ENCODE measurements around the gene ZSWIM3.
"Not testable (repeated sequence)": the region's sequence is repeated elsewhere in the genome, so short reads cannot be mapped to it uniquely, and the experiment has no call there.

Gene ZSWIM3

DNA sequence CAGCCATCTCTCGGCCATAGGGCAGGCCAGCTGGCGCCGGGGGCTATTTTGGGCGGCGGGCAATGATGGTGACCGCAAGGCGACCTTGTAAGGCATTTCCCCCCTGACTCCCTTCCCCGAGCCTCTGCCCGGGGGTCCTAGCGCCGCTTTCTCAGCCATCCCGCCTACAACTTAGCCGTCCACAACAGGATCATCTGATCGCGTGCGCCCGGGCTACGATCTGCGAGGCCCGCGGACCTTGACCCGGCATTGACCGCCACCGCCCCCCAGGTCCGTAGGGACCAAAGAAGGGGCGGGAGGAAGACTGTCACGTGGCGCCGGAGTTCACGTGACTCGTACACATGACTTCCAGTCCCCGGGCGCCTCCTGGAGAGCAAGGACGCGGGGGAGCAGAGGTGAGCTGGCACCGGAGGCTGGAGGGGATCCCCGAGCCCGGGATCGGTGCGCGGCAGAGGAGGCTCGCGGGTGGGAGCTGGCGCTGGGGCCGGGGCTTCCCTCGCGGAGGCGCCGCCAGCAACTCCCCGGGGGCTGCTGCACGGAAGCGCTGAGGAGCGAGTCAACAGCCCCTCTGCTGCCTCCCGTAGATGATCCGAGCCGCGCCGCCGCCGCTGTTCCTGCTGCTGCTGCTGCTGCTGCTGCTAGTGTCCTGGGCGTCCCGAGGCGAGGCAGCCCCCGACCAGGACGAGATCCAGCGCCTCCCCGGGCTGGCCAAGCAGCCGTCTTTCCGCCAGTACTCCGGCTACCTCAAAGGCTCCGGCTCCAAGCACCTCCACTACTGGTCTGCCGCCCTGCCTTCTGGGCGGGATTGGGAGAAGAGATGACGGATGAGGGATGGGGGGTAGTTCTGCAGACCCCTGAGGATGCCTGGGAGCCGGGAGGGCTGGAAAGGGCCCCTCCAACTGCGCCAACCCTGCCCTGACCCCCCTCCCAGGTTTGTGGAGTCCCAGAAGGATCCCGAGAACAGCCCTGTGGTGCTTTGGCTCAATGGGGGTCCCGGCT, 33.9 kb downstream of the ZSWIM3 start, which contains the start of the genes CTSA and NEURL2:
Gene CTSA (plus strand): TSS at position 351 of the 999 bp plus-strand sequence. CDS start 234 bp downstream, at position 585.
Gene NEURL2 (minus strand): TSS at position 224 of the 999 bp plus-strand sequence. CDS start 217 bp downstream, at position 7.
- peak; percentile 86 for DNase-seq

GRCh38 chr20:45892049-45892825, 34.8 kb downstream of the ZSWIM3 start:
- DNase-seq, result no peak

- DNase-seq, result no peak
Measured at GRCh38 chr20:45892828-45893500, 35.5 kb downstream of the ZSWIM3 start.

DNA sequence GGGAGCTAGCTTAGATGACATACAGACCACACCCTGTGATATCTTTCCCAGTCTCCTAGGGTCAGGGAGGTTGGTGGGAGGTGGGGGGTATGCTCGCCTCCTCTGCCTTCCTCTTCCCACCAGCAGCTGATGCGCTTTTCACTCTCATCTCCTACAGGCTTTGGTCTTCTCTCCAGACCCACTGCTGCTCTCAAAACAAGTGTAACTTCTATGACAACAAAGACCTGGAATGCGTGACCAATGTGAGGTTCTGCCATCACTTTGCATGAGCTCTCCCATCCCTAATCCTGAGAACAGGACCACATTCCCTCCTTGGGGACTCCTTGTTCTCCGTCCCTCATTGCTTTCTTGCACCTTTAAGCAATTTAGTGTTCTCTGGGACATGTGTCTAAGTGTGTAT, 36.4 kb downstream of the ZSWIM3 start:
- no peak for DNase-seq

GRCh38 chr20:45894797-45895196, 37.4 kb downstream of the ZSWIM3 start:
- no peak for DNase-seq

DNA sequence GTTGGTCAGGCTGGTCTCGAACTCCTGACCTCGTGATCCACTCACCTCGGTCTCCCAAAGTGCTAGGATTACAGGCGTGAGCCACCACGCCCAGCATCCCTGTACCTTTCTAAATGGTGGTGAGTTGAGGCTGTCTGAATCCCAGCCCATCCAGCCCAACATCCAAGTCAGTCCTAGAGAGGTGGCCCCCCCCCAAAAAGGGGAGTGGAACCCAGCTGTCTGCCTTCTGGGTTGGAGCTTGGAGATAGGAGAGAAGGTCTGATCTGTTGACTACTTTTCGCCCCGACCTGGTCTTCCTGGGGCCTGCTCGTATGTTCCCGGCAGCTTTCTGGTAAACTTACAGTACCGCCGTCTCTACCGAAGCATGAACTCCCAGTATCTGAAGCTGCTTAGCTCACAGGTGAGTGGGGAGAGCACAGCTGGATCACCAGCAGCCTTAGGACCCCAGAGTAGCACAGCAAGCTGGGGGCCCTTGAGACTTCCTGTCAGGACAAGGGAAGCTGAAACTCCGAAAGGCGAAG, 39.3 kb downstream of the ZSWIM3 start:
- no peak for DNase-seq

DNA sequence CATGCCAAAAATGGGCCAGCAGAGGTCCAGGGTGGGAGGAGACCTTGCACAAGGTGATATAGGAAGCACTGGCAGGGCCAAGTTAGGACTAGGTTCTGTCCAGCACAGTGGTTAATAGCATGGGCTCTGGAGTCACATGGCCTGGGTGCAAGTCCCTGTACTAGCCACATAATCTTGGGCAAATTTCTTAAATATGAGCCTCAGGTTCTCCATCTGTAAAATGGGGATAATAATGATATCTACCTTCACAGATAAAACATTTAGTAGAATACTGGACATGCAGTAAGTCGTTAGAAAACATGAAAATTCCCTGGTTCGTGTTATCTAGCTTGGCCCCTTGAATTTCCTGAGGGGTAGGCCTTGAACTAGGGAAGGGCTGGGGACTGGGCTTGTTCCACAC, 39.9 kb downstream of the ZSWIM3 start:
- DNase-seq, result no peak

GRCh38 chr20:45897692-45898091, 40.3 kb downstream of the ZSWIM3 start:
- no peak for DNase-seq

GRCh38 chr20:45898285-45898684, 40.9 kb downstream of the ZSWIM3 start:
- DNase-seq, result no peak

GRCh38 chr20:45899046-45899835, 41.8 kb downstream of the ZSWIM3 start:
- DNase-seq, result no peak

DNA sequence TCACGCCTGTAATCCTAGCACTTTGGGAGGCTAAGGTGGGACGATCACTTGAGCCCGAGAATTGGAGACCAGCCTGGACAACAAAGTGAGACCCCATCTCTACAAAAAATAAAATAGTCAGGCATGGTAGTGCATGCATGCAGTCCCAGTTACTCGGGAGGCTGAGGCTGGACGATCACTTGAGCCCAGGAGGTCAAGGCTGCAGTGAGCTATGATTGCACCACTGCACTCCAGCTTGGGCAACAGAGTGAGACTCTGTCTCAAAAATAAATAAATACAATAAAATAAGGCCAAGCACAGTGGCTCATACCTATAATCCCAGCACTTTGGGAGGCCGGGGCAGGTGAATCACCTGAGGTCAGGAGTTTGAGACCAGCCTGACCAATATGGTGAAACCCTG, 43.9 kb downstream of the ZSWIM3 start:
- DNase-seq, result not testable (repeated sequence)

DNA sequence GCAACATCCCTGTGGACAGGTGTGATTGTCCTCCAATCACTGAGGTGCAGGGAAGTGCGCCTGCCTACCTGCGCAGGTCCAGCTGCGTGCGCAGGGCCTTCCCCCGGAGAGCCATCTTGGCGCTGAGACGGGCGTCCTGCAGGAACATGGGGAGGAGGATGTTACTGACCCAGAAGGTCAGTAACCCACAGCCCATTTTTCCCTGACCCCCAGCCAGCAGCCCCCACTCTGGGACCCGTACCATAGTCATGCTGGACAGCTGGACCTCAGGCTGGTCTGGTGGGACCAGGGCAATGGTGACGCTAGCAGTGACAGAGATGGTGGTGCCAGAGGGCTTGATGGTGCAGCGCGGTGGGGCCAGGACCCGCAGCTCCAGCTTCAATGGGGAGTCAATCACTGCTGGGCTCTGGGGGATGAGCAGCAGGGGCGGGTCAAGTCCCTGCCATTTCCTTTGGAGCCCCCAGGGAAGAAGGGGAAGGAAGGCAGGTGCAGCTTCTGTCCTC, 44.8 kb downstream of the ZSWIM3 start:
- DNase-seq, result no peak

- no peak for DNase-seq
Measured at GRCh38 chr20:45904583-45905504, 47.4 kb downstream of the ZSWIM3 start.

GRCh38 chr20:45905505-45906079, 48.2 kb downstream of the ZSWIM3 start:
- no peak for DNase-seq

DNA sequence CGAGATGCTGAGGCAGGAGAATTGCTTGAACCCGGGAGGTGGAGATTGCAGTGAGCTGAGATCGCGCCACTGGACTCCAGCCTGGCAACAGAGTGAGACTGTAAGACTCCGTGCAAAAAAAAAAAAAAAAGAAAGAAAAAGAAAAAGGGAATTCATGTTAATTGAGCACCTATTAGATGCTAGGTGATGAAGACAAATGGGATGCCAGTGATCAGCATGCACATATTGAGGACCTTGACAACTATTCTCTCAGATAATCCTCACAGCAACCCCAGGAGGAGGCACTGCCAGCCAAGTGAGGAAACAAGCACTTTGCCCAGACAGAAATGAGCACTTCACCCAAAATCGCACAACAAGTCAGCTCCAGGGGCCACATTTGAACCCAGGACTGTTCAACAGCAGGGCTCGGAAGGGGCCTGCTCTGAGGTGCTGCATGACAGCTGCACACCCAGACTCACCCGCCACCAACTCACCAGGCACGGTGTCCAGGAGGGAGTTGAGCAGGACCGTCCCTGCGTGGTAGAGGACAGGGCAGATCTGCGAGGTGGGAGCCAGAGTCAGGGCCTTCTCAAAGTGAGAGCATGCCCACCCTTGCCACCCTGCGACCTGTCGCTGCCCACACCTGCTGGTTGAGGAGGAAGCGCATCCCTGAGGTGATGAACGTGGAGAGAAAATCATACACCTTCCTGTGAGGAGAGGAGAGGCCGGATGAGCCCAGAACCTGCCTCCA, 50.0 kb downstream of the ZSWIM3 start:
- no peak for DNase-seq

GRCh38 chr20:45908084-45908483, 50.7 kb downstream of the ZSWIM3 start:
- no peak for DNase-seq

- DNase-seq, result no peak
Measured at GRCh38 chr20:45909336-45909808, 52.0 kb downstream of the ZSWIM3 start.

DNA sequence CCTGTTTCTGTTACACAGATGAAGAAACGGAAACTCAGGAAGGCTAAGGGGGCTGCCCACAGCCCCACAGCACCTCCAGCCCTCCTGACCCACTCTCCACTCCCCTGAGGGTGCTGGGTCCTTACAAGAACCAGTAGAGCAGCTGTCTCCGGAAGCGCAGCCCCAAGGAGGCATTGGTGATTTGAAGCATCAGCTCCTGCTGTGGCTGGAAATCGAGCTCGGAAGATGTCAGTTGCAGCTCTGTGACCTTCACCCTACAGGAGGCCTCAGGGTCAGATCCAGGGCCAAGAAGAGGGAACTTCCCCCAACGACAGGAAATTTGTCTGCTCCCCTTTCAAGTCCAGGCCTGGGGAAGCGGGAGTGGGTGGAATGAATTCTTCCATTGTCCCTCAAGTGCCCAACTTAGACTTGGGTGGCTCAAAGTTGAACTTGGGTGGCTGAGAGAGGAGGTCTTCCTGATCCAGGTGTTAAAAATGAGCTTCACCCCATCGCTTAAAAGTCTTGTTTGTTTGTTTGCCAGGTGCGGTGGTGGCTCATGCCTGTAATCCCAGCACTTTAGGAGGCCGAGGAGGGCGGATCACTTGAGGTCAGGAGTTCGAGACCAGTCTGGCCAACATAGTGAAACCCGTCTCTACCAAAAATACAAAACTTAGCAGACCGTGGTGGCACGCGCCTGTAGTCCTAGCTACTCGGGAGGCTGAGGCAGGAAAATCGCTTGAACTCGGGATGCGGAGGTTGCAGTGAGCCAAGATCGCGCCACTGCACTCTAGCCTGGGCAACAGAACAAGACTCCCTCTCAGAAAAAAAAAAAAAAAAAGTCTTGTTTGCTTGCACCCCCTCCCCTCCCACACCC, 52.6 kb downstream of the ZSWIM3 start:
- DNase-seq, result no peak
